Measurements from ENCODE around the gene SYNPO2. TPM values are rescaled to one million over a fixed set of nuclear protein-coding genes. Genes with fewer than 3 reads are reported as not detected.
A peak's percentile ranks its signal among the peaks of the same experiment; 100 is the strongest.

SYNPO2 gene
- total RNA-seq, 4 donors from 2014 or later = 998 to 4,186 (median 1,764) TPM

DNA sequence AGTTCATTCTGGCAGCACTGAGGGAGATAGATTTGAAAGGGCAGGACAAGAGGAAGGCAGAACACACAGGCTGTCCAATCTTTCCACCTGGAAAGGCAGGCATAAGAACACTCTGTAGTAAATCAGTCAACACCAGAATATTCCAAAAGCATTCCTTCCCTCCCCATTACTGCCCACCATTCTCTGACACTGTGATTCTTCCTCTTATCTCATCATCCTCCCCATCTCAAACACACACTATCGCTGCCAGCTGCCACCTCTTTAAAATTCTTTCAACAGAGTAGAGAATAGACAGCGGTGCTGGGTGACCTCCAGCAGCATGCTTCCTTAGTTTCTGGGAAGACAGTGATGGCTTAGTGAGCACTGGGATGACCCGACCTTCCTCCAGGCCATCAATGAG lies 193.3 kb downstream of the SYNPO2 start:
- H3K9me3 ChIP-seq = no peaks in the 10 kb centered on the region
- in situ Hi-C loops (cut with MboI; ENCODE audit: low sequenced_read_pairs in 4 of 4) (no loop called here), intact Hi-C loops (cut with DNase I; ENCODE audit: low total_unique reads) (no loop called here)
- no peaks in the 10 kb centered on the region for H3K27me3 ChIP-seq
- no peak for ATAC-seq
- TF ChIP-seq, protein P1, sequence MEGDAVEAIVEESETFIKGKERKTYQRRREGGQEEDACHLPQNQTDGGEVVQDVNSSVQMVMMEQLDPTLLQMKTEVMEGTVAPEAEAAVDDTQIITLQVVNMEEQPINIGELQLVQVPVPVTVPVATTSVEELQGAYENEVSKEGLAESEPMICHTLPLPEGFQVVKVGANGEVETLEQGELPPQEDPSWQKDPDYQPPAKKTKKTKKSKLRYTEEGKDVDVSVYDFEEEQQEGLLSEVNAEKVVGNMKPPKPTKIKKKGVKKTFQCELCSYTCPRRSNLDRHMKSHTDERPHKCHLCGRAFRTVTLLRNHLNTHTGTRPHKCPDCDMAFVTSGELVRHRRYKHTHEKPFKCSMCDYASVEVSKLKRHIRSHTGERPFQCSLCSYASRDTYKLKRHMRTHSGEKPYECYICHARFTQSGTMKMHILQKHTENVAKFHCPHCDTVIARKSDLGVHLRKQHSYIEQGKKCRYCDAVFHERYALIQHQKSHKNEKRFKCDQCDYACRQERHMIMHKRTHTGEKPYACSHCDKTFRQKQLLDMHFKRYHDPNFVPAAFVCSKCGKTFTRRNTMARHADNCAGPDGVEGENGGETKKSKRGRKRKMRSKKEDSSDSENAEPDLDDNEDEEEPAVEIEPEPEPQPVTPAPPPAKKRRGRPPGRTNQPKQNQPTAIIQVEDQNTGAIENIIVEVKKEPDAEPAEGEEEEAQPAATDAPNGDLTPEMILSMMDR (IDR thresholded peaks at IDR 0.05 in 4 of 5, conservative IDR thresholded peaks at IDR 0.05 in 1 of 5) = no peak
- no peak for TF ChIP-seq POLR2A (IDR thresholded peaks at IDR 0.05)
- H3K4me1 ChIP-seq = no peaks in the 10 kb centered on the region
- no peak for DNase-seq
- no peaks in the 10 kb centered on the region for H3K36me3 ChIP-seq
- no peak overlapping the region for H3K4me3 ChIP-seq
- H3K27ac ChIP-seq = no peak overlapping the region

DNA sequence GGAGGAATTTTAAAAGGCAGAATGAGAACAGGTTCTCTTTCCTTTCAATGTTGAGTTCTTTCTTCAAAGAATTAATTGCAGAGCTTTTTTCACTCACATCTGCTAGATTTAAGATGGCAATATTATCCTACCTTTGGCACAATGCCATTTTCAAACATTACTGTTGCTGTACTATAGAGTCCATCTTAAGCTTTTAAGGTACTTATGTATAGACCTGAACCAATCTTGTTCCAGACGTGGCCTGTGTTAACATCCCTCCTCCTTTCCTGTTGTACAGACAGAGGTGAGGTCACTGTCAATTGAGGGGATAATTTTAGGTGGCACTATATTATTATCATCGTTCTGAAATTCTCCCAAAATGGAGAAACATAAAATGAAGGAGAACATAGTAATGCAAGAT lies 194.0 kb downstream of the SYNPO2 start:
- Histone ChIP-seq H3K27me3 (no peaks in the 10 kb centered on the region), H3K9me3 (no peaks in the 10 kb centered on the region), H3K36me3 (no peaks in the 10 kb centered on the region), H3K4me3 (no peak overlapping the region), H3K4me1 (no peaks in the 10 kb centered on the region), H3K27ac (no peak overlapping the region)
- intact Hi-C loops (cut with DNase I; ENCODE audit: low total_unique reads) (no loop called here), in situ Hi-C loops (cut with MboI; ENCODE audit: low sequenced_read_pairs in 4 of 4) (no loop called here)
- DNase-seq (no peak), ATAC-seq (no peak)
- TF ChIP-seq, protein P1 (IDR thresholded peaks at IDR 0.05 in 4 of 5, conservative IDR thresholded peaks at IDR 0.05 in 1 of 5) = no peak
- TF ChIP-seq POLR2A (IDR thresholded peaks at IDR 0.05) = no peak

DNA sequence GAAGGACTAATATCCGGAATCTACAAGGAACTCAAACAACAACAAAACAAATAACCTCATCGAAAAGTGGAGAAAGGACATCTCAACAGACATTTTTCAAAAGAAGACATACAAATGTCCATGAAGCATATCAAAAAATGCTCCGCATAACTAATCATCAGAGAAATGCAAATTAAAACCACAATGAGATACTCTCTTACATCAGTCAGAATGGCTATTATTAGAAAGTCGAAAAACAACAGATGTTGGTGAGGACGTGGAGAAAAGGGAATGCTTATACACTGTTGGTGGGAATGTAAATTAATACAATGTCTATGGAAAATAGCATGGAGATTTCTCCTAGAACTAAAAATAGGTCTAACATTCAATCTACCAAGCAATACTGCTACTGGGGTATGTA lies 195.9 kb downstream of the SYNPO2 start:
- no peaks in the 10 kb centered on the region for H3K4me1 ChIP-seq
- no peak overlapping the region for H3K4me3 ChIP-seq
- TF ChIP-seq, protein P1 (IDR thresholded peaks at IDR 0.05 in 4 of 5, conservative IDR thresholded peaks at IDR 0.05 in 1 of 5) = no peak
- no peak for TF ChIP-seq POLR2A (IDR thresholded peaks at IDR 0.05)
- ATAC-seq (no peak), DNase-seq (no peak)
- no peak overlapping the region for H3K27ac ChIP-seq
- in situ Hi-C loops (cut with MboI; ENCODE audit: low sequenced_read_pairs in 4 of 4) (no loop called here), intact Hi-C loops (cut with DNase I; ENCODE audit: low total_unique reads) (no loop called here)
- H3K27me3 ChIP-seq = no peaks in the 10 kb centered on the region
- no peaks in the 10 kb centered on the region for H3K9me3 ChIP-seq
- H3K36me3 ChIP-seq = no peaks in the 10 kb centered on the region

DNA sequence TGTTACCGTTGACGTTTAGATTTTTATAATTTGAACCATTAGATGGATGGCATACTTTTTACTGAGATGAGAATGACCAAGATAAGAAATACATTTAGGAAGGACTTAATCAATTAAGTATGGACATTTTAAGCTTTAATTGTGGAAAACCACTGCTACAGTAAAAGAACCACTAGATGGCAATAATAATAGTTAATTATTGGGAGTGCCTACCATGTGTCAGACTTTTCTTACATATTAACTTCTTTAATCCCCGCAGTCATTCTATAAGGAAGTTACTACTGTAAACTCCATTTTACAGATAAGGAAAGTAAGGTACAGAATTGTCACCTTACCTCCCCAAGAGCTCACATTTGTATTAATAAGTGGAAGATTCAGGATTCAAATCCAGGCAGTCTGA lies 198.5 kb downstream of the SYNPO2 start:
- Histone ChIP-seq H3K36me3 (no peaks in the 10 kb centered on the region), H3K9me3 (no peaks in the 10 kb centered on the region), H3K4me1 (peaks cover 0 to 5% of the 10 kb centered on the region in 2 donors), H3K27ac (no peak overlapping the region), H3K4me3 (no peak overlapping the region), H3K27me3 (no peaks in the 10 kb centered on the region)
- in situ Hi-C loops (cut with MboI; ENCODE audit: low sequenced_read_pairs in 4 of 4) = no loop called here
- no peak for DNase-seq
- TF ChIP-seq, protein P1 (IDR thresholded peaks at IDR 0.05 in 4 of 5, conservative IDR thresholded peaks at IDR 0.05 in 1 of 5) = peak in 3 of 5 experiments; percentile 17 to 30 (median 26)
- TF ChIP-seq POLR2A (IDR thresholded peaks at IDR 0.05) = no peak
- no peak for ATAC-seq
- intact Hi-C loops (cut with DNase I; ENCODE audit: low total_unique reads) = loop anchor here (5.0 kb wide), 1 partner anchor 200 kb away; no protein-coding TSS in a partner anchor

DNA sequence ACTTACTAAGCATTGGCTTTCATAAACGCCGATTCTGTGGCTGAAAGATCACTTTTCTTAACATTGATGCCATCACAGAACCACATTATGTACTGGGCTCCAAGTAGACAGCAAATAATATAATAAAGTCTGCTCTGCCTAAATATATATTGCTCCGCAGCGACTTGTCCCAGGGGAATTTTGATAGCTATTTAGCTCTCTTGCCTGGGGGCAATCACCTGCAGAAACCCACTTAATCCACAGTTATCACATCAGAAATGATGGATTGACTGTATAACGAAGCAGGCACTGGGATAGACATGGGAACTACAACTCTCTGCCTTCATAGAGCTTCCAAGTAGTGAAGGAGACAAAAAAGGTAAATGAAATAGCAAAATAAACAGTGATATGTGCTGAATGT lies 199.0 kb downstream of the SYNPO2 start:
- intact Hi-C loops (cut with DNase I; ENCODE audit: low total_unique reads) = loop anchor here (5.0 kb wide), 1 partner anchor 200 kb away; no protein-coding TSS in a partner anchor
- ATAC-seq (no peak), DNase-seq (no peak)
- peaks cover 0 to 5% of the 10 kb centered on the region in 2 donors for H3K4me1 ChIP-seq
- TF ChIP-seq, protein P1 (IDR thresholded peaks at IDR 0.05 in 4 of 5, conservative IDR thresholded peaks at IDR 0.05 in 1 of 5) = no peak
- no peak for TF ChIP-seq POLR2A (IDR thresholded peaks at IDR 0.05)
- H3K36me3 ChIP-seq = no peaks in the 10 kb centered on the region
- no peaks in the 10 kb centered on the region for H3K27me3 ChIP-seq
- H3K4me3 ChIP-seq = no peak overlapping the region
- H3K9me3 ChIP-seq = no peaks in the 10 kb centered on the region
- no peak overlapping the region for H3K27ac ChIP-seq
- in situ Hi-C loops (cut with MboI; ENCODE audit: low sequenced_read_pairs in 4 of 4) = no loop called here

All from gastrocnemius medialis (tissue), 4 donors.